H9 (cell line): ENCODE data around the gene LTK. TPM values are rescaled to one million over a fixed set of nuclear protein-coding genes. Genes with fewer than 3 reads are reported as not detected.

Experiments
- DNase-seq: peaks from one replicate; pipeline ENCODE4 v3.0.0-alpha.2; 2017
- H2AFZ ChIP-seq: one replicate; pipeline ENCODE4 v1.6.1; 2013; ENCODE audit warnings: mild to moderate bottlenecking, low read length, control low read depth, moderate library complexity
- H2AK5ac ChIP-seq: 2 replicates; pipeline ENCODE4 v1.6.1; 2013; ENCODE audit warnings: low read length, control low read depth, mixed read lengths; ENCODE audit not compliant: insufficient read length
- H2BK120ac ChIP-seq: one replicate; pipeline ENCODE4 v1.6.1; 2013; ENCODE audit warnings: low read depth, mild to moderate bottlenecking, low read length, control low read depth, inconsistent platforms; ENCODE audit not compliant: poor library complexity, severe bottlenecking
- H2BK12ac ChIP-seq: 2 replicates; pipeline ENCODE4 v1.6.1; 2013; ENCODE audit warnings: low read length, control low read depth, mixed read lengths, low read depth; ENCODE audit not compliant: insufficient read length
- H2BK15ac ChIP-seq: 2 replicates; pipeline ENCODE4 v1.6.1; 2013; ENCODE audit warnings: low read depth, low read length, control low read depth
- H2BK20ac ChIP-seq: one replicate; pipeline ENCODE4 v1.6.1; 2013; ENCODE audit warnings: low read depth, mild to moderate bottlenecking, low read length, control low read depth, inconsistent platforms; ENCODE audit not compliant: poor library complexity, severe bottlenecking
- H2BK5ac ChIP-seq: 2 replicates; pipeline ENCODE4 v1.6.1; 2013; ENCODE audit warnings: low read length, control low read depth, mixed read lengths; ENCODE audit not compliant: insufficient read length
- H3K14ac ChIP-seq: 2 replicates; pipeline ENCODE4 v1.6.1; 2013; ENCODE audit warnings: low read length, control low read depth; ENCODE audit not compliant: insufficient read depth
- H3K18ac ChIP-seq: 2 replicates; pipeline ENCODE4 v1.6.1; 2013; ENCODE audit warnings: low read depth, mild to moderate bottlenecking, mixed read lengths, low read length, control low read depth; ENCODE audit not compliant: insufficient read length
- H3K23ac ChIP-seq: 2 replicates; pipeline ENCODE4 v1.6.1; 2013; ENCODE audit warnings: low read length, control low read depth, mixed read lengths, low read depth; ENCODE audit not compliant: insufficient read length
- H3K23me2 ChIP-seq: 2 replicates; pipeline ENCODE4 v1.6.1; 2013; ENCODE audit warnings: low read depth, mild to moderate bottlenecking, mixed read lengths, low read length, control low read depth; ENCODE audit not compliant: insufficient read length, poor library complexity, severe bottlenecking
- H3K27ac ChIP-seq: 2 replicates; pipeline ENCODE4 v1.5.1; 2013; ENCODE audit warnings: low read length, control low read depth, mixed read lengths, low read depth; ENCODE audit not compliant: insufficient read length
- H3K27me3 ChIP-seq: 2 replicates; pipeline ENCODE4 v1.6.1; 2013; ENCODE audit warnings: low read length, control low read depth, inconsistent platforms; ENCODE audit not compliant: insufficient read depth
- H3K4ac ChIP-seq: 2 replicates; pipeline ENCODE4 v1.6.1; 2013; ENCODE audit warnings: low read depth, mild to moderate bottlenecking, control low read depth, inconsistent platforms, low read length, moderate library complexity
- H3K4me1 ChIP-seq: 2 replicates; pipeline ENCODE4 v1.6.1; 2013; ENCODE audit warnings: low read length, control low read depth, inconsistent platforms; ENCODE audit not compliant: insufficient read depth
- H3K4me2 ChIP-seq: 2 replicates; pipeline ENCODE4 v1.6.1; 2013; ENCODE audit warnings: low read length, control low read depth, mixed read lengths; ENCODE audit not compliant: insufficient read length, insufficient read depth
- H3K56ac ChIP-seq: 2 replicates; pipeline ENCODE4 v1.6.1; 2013; ENCODE audit warnings: low read depth, mild to moderate bottlenecking, mixed read lengths, low read length, control low read depth; ENCODE audit not compliant: insufficient read length
- H3K79me1 ChIP-seq: 2 replicates; pipeline ENCODE4 v1.6.1; 2013; ENCODE audit warnings: low read depth, mild to moderate bottlenecking, moderate library complexity, low read length, control low read depth, inconsistent platforms; ENCODE audit not compliant: insufficient read depth, poor library complexity, severe bottlenecking
- H3K79me2 ChIP-seq: 2 replicates; pipeline ENCODE4 v1.6.1; 2013; ENCODE audit warnings: low read length, control low read depth, inconsistent platforms; ENCODE audit not compliant: insufficient read depth
- H3K9ac ChIP-seq: 2 replicates; pipeline ENCODE4 v1.6.1; 2013; ENCODE audit warnings: low read length, control low read depth, mixed read lengths; ENCODE audit not compliant: insufficient read length; ENCODE audit errors: extremely low read depth
- H3K9me3 ChIP-seq: one replicate; pipeline ENCODE4 v1.6.1; 2013; ENCODE audit warnings: low read depth, low read length, inconsistent platforms; ENCODE audit not compliant: control insufficient read depth
- H3T11ph ChIP-seq: one replicate; pipeline ENCODE4 v1.6.1; 2013; ENCODE audit warnings: mild to moderate bottlenecking, low read length, control low read depth, inconsistent platforms
- H4K20me1 ChIP-seq: one replicate; pipeline ENCODE4 v1.6.1; 2013; ENCODE audit not compliant: control insufficient read depth, insufficient read length, insufficient read depth
- H4K5ac ChIP-seq: 2 replicates; pipeline ENCODE4 v1.6.1; 2013; ENCODE audit warnings: low read depth, mild to moderate bottlenecking, mixed read lengths, low read length, control low read depth; ENCODE audit not compliant: insufficient read length
- H4K8ac ChIP-seq: replicated peaks from 2 replicates; pipeline ENCODE4 v1.6.1; 2013; ENCODE audit warnings: low read length, control low read depth, mixed read lengths, low read depth; ENCODE audit not compliant: insufficient read length
- H4K91ac ChIP-seq: 2 replicates; pipeline ENCODE4 v1.6.1; 2013; ENCODE audit warnings: low read depth, mild to moderate bottlenecking, moderate library complexity, mixed read lengths, low read length, control low read depth; ENCODE audit not compliant: insufficient read length
- H3K27ac Mint-ChIP-seq, 3 experiments: 2 replicates in 2 of 3; 3 replicates in 1 of 3; pipeline ENCODE4 v1.8.0; 2020 to 2021; ENCODE audit warnings: mixed read lengths in 3 of 3, mild to moderate bottlenecking in 1 of 3, moderate library complexity in 1 of 3
- H3K27me3 Mint-ChIP-seq: 2 replicates; pipeline ENCODE4 v1.8.0; 2021; ENCODE audit warnings: low read depth, mild to moderate bottlenecking, moderate library complexity, mixed read lengths
- H3K36me3 Mint-ChIP-seq, 3 experiments: 2 replicates in 2 of 3; 3 replicates in 1 of 3; pipeline ENCODE4 v1.8.0; 2020 to 2021; ENCODE audit warnings: low read depth in 3 of 3, mixed read lengths in 3 of 3; ENCODE audit not compliant: insufficient read depth in 1 of 3
- H3K4me1 Mint-ChIP-seq, 2 experiments: 2 replicates each; pipeline ENCODE4 v1.8.0; 2020; ENCODE audit warnings: mixed read lengths in 2 of 2
- H3K4me3 Mint-ChIP-seq, 2 experiments: 2 replicates in 1 of 2; 3 replicates in 1 of 2; pipeline ENCODE4 v1.8.0; 2020 to 2021; ENCODE audit warnings: mild to moderate bottlenecking in 2 of 2, mixed read lengths in 2 of 2, moderate library complexity in 1 of 2
- H3K9me3 Mint-ChIP-seq, 2 experiments: 2 replicates in 1 of 2; 3 replicates in 1 of 2; pipeline ENCODE4 v1.8.0; 2020; ENCODE audit warnings: mild to moderate bottlenecking in 2 of 2, mixed read lengths in 2 of 2, moderate library complexity in 1 of 2
- CTCF ChIP-seq: fragments of 200-600 bp; sonication (generic); conservative IDR thresholded peaks from 3 replicates; pipeline ENCODE4 v1.8.0; 2021; ENCODE audit warnings: antibody characterized with exemption, mild to moderate bottlenecking
- WGBS: extraction: QIAGEN DNeasy Blood & Tissue Kit; methylation state at CpG from one replicate; pipeline ENCODE4 v1.1.7; 2013; ENCODE audit warnings: missing lambda C conversion rate, low lambda C conversion rate, mixed read lengths; ENCODE audit not compliant: insufficient read length; ENCODE audit errors: extremely low coverage; 5-methylcytosine and 5-hydroxymethylcytosine counted together
- long read RNA-seq: library from polyadenylated mRNA; unstranded; transcript quantifications from one replicate; pipeline ENCODE4 v2.0.0, GENCODE V29; 2020
- total RNA-seq: library from RNA; stranded (reverse); gene quantifications from 2 replicates; pipeline ENCODE4 v1.2.1, GENCODE V29; 2021

LTK gene
- 0.31 TPM in 2 replicates for total RNA-seq
- long read RNA-seq, result 0 reads

- Histone ChIP-seq H3K79me2 (no peaks in the 10 kb centered on the region), H3T11ph (no peak within 1 kb of the TSS), H3K14ac (no peak within 1 kb of the TSS; the same call in 1 of the 2 replicates), H2AK5ac (no peak within 1 kb of the TSS), H2BK20ac (no peak within 1 kb of the TSS), H2AFZ (no peak within 1 kb of the TSS), H3K23me2 (peaks cover 11% of the 10 kb centered on the region), H3K27ac (no peak within 1 kb of the TSS), H3K9me3 (no peaks in the 10 kb centered on the region), H3K4ac (no peak within 1 kb of the TSS), H3K56ac (no peak within 1 kb of the TSS), H4K8ac (no peak within 1 kb of the TSS), H3K27me3 (peaks cover 30% of the 10 kb centered on the region), H3K9ac (no peak within 1 kb of the TSS), H2BK120ac (no peak within 1 kb of the TSS), H3K4me2 (peak within 1 kb of the TSS; percentile 87), H2BK5ac (no peak within 1 kb of the TSS), H4K5ac (no peak within 1 kb of the TSS), H2BK12ac (no peak within 1 kb of the TSS), H3K18ac (no peak within 1 kb of the TSS), H4K20me1 (no peaks in the 10 kb centered on the region), H4K91ac (no peak within 1 kb of the TSS), H3K79me1 (no peaks in the 10 kb centered on the region), H2BK15ac (no peak within 1 kb of the TSS; the same call in 1 of the 2 replicates), H3K4me1 (no peaks in the 10 kb centered on the region), H3K23ac (no peak within 1 kb of the TSS)
- Mint-ChIP-seq H3K9me3 (no peaks in the 10 kb centered on the region; a peak in 1 of 5 replicates), H3K27me3 (peaks cover 64% of the 10 kb centered on the region), H3K4me3 (peak within 1 kb of the TSS; percentile 60 to 84), H3K4me1 (peaks cover 23 to 27% of the 10 kb centered on the region in 2 experiments), H3K27ac (no peak within 1 kb of the TSS), H3K36me3 (peaks cover 16 to 20% (median 19%) of the 10 kb centered on the region in 3 experiments)
- peak; percentile 73 for DNase-seq
- WGBS, result no CpG with 5 or more reads among the region's 33 CpGs
- no peak for TF ChIP-seq CTCF
Observed at GRCh38 chr15:41513506-41514227, at the start of gene LTK. LTK (minus strand) TSS chr15:41513827; CDS start chr15:41513709, 118 bp downstream.
